Liver (tissue), 9 donors: ENCODE results near the gene NOX1. TPM values are rescaled to one million over a fixed set of nuclear protein-coding genes. Genes with fewer than 3 reads are reported as not detected.
"Not testable (repeated sequence)": the region's sequence is repeated elsewhere in the genome, so short reads cannot be mapped to it uniquely, and the experiment has no call there.

Experiments used
- DNase-seq: peaks from one replicate; pipeline ENCODE4 v3.0.0-alpha.2; 2017; ENCODE audit warnings: low spot score
- H3K27ac ChIP-seq, 2 donors: one replicate each; pipeline ENCODE4 v1.7.0; 2013; ENCODE audit warnings: inconsistent platforms in 2 of 2, low read length in 2 of 2, control low read depth in 1 of 2, low read depth in 1 of 2, mild to moderate bottlenecking in 1 of 2
- H3K27me3 ChIP-seq, 4 donors: one replicate each; pipeline versions ENCODE4 v1.6.1 to v1.7.0; 2013; ENCODE audit warnings: low read length in 3 of 4, inconsistent platforms in 1 of 4, mild to moderate bottlenecking in 1 of 4, moderate library complexity in 1 of 4; ENCODE audit not compliant: control insufficient read depth in 4 of 4, insufficient read depth in 4 of 4
- H3K36me3 ChIP-seq, 4 donors: one replicate each; pipeline versions ENCODE4 v1.6.1 to v1.7.0; 2013; ENCODE audit warnings: low read length in 3 of 4, mild to moderate bottlenecking in 3 of 4, low read depth in 1 of 4, moderate library complexity in 1 of 4; ENCODE audit not compliant: control insufficient read depth in 4 of 4, insufficient read depth in 3 of 4
- H3K4me1 ChIP-seq, 4 donors: one replicate each; pipeline versions ENCODE4 v1.6.1 to v1.7.0; 2013; ENCODE audit warnings: low read length in 3 of 4, mild to moderate bottlenecking in 3 of 4, moderate library complexity in 1 of 4; ENCODE audit not compliant: control insufficient read depth in 4 of 4, insufficient read depth in 4 of 4
- H3K4me3 ChIP-seq, 3 donors: one replicate each; pipeline versions ENCODE4 v1.6.1 to v1.7.0; 2013; ENCODE audit warnings: low read length in 3 of 3, control low read depth in 1 of 3, low read depth in 1 of 3, mild to moderate bottlenecking in 1 of 3
- H3K9ac ChIP-seq, 2 donors: one replicate each; pipeline ENCODE4 v1.7.0; 2013; ENCODE audit warnings: low read length in 2 of 2, mild to moderate bottlenecking in 2 of 2, moderate library complexity in 2 of 2, control low read depth in 1 of 2, low read depth in 1 of 2
- H3K9me3 ChIP-seq, 4 donors: one replicate each; pipeline versions ENCODE4 v1.6.1 to v1.7.0; 2013; ENCODE audit warnings: low read length in 3 of 4; ENCODE audit not compliant: control insufficient read depth in 4 of 4
- ATF3 ChIP-seq: IDR thresholded peaks from 2 replicates; pipeline ENCODE4 v1.6.1; 2016; ENCODE audit warnings: antibody characterized with exemption
- EGR1 ChIP-seq, 2 donors: IDR thresholded peaks; 2 replicates each; pipeline ENCODE4 v1.6.1; 2016 to 2018; ENCODE audit warnings: antibody characterized with exemption in 2 of 2, low read depth in 2 of 2
- FOXA1 ChIP-seq: IDR thresholded peaks from 2 replicates; pipeline ENCODE4 v1.6.1; 2016; ENCODE audit warnings: antibody characterized with exemption
- FOXA2 ChIP-seq: IDR thresholded peaks from 2 replicates; pipeline ENCODE4 v1.6.1; 2016; ENCODE audit warnings: antibody characterized with exemption
- GABPA ChIP-seq, 2 donors: IDR thresholded peaks in 1 of 2; conservative IDR thresholded peaks in 1 of 2; 2 replicates each; pipeline ENCODE4 v1.6.1; 2016; ENCODE audit warnings: antibody characterized with exemption in 2 of 2, mild to moderate bottlenecking in 1 of 2, moderate library complexity in 1 of 2
- HNF4A ChIP-seq, 2 donors: conservative IDR thresholded peaks; 2 replicates each; pipeline ENCODE4 v1.6.1; 2016; ENCODE audit warnings: antibody characterized with exemption in 2 of 2, mild to moderate bottlenecking in 2 of 2
- HNF4G ChIP-seq: IDR thresholded peaks from 2 replicates; pipeline ENCODE4 v1.6.1; 2016; ENCODE audit warnings: antibody characterized with exemption
- JUND ChIP-seq, 2 donors: IDR thresholded peaks; 2 replicates each; pipeline ENCODE4 v1.6.1; 2016; ENCODE audit warnings: antibody characterized with exemption in 2 of 2
- NR2F2 ChIP-seq: IDR thresholded peaks from 2 replicates; pipeline ENCODE4 v1.6.1; 2016; ENCODE audit warnings: antibody characterized with exemption
- RAD21 ChIP-seq, 2 donors: IDR thresholded peaks; 2 replicates each; pipeline ENCODE4 v1.6.1; 2016; ENCODE audit warnings: antibody characterized with exemption in 2 of 2, mild to moderate bottlenecking in 2 of 2
- REST ChIP-seq: IDR thresholded peaks from 2 replicates; pipeline ENCODE4 v1.6.1; 2016; ENCODE audit warnings: antibody characterized with exemption, mild to moderate bottlenecking
- RXRA ChIP-seq, 2 donors: IDR thresholded peaks; 2 replicates each; pipeline ENCODE4 v1.6.1; 2017 to 2018; ENCODE audit warnings: antibody characterized with exemption in 2 of 2, mild to moderate bottlenecking in 1 of 2
- SP1 ChIP-seq: IDR thresholded peaks from 2 replicates; pipeline ENCODE4 v1.6.1; 2018; ENCODE audit warnings: antibody characterized with exemption, mild to moderate bottlenecking
- TAF1 ChIP-seq: conservative IDR thresholded peaks from 2 replicates; pipeline ENCODE4 v1.6.1; 2016; ENCODE audit warnings: antibody characterized with exemption, mild to moderate bottlenecking
- YY1 ChIP-seq: IDR thresholded peaks from 2 replicates; pipeline ENCODE4 v1.6.1; 2016; ENCODE audit warnings: antibody characterized with exemption, mild to moderate bottlenecking
- WGBS: extraction: QIAGEN DNeasy Blood & Tissue Kit; methylation state at CpG from one replicate; pipeline ENCODE4 v1.1.7; 2013; 5-methylcytosine and 5-hydroxymethylcytosine counted together
- polyA plus RNA-seq, 2 donors: library from polyadenylated mRNA; stranded (reverse) in 1 of 2; unstranded in 1 of 2; fragments of 200-250 nt in 1 of 2; fragments of >200 nt in 1 of 2; fragmentation: Nextera tagmentation in 1 of 2; extraction: Ambion mirVana in 1 of 2; gene quantifications; one replicate each; pipeline versions ENCODE4 v1.2.1 to v1.2.3, GENCODE V29; 2013 to 2015
- total RNA-seq, 2 donors: library from RNA; depleted of rRNA; stranded (reverse); fragments of >200 nt; gene quantifications; one replicate each; pipeline ENCODE4 v1.2.3, GENCODE V29; 2014
- TF ChIP-seq, protein P1 (sequence below): fragments of 150-350 bp; IDR thresholded peaks from 2 replicates; pipeline ENCODE4 v1.5.1; 2017; ENCODE audit warnings: improper control_type of control experiment, low read depth, low read length; ENCODE audit not compliant: missing input control
- TF ChIP-seq, protein P2 (sequence below): IDR thresholded peaks from 2 replicates; pipeline ENCODE4 v1.6.1; 2016; ENCODE audit warnings: antibody characterized with exemption
- TF ChIP-seq, protein P3 (sequence below): IDR thresholded peaks from 2 replicates; pipeline ENCODE4 v1.6.1; 2016; ENCODE audit warnings: antibody characterized with exemption
- donor health status: healthy.
- donor health status: healthy.
- donor health status: healthy.
- donor health status: healthy.
- donor health status: healthy.

NOX1 gene
- total and polyA plus RNA-seq, 4 donors, result 0.36 TPM; not detected in 3

- H3K36me3 ChIP-seq, result peaks cover 0 to 2% (median 0%) of the 10 kb centered on the region in 4 donors
- H3K4me3 ChIP-seq, result no peak overlapping the region
- TF ChIP-seq FOXA1, result no peak
- TF ChIP-seq, protein P1, sequence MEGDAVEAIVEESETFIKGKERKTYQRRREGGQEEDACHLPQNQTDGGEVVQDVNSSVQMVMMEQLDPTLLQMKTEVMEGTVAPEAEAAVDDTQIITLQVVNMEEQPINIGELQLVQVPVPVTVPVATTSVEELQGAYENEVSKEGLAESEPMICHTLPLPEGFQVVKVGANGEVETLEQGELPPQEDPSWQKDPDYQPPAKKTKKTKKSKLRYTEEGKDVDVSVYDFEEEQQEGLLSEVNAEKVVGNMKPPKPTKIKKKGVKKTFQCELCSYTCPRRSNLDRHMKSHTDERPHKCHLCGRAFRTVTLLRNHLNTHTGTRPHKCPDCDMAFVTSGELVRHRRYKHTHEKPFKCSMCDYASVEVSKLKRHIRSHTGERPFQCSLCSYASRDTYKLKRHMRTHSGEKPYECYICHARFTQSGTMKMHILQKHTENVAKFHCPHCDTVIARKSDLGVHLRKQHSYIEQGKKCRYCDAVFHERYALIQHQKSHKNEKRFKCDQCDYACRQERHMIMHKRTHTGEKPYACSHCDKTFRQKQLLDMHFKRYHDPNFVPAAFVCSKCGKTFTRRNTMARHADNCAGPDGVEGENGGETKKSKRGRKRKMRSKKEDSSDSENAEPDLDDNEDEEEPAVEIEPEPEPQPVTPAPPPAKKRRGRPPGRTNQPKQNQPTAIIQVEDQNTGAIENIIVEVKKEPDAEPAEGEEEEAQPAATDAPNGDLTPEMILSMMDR, result no peak
- no peak for DNase-seq
- WGBS, result 47% methylated on average over 2 of the region's 2 CpGs
- peaks cover 0 to 1% (median 0%) of the 10 kb centered on the region in 4 donors for H3K9me3 ChIP-seq
- peaks cover 0 to 4% (median 0%) of the 10 kb centered on the region in 4 donors for H3K27me3 ChIP-seq
- H3K4me1 ChIP-seq, result peaks cover 0 to 7% (median 2%) of the 10 kb centered on the region in 4 donors
- no peak overlapping the region for H3K27ac ChIP-seq
- H3K9ac ChIP-seq, result no peak overlapping the region
Measured at GRCh38 chrX:100817340-100817739, 56.8 kb downstream of the NOX1 start.

DNA sequence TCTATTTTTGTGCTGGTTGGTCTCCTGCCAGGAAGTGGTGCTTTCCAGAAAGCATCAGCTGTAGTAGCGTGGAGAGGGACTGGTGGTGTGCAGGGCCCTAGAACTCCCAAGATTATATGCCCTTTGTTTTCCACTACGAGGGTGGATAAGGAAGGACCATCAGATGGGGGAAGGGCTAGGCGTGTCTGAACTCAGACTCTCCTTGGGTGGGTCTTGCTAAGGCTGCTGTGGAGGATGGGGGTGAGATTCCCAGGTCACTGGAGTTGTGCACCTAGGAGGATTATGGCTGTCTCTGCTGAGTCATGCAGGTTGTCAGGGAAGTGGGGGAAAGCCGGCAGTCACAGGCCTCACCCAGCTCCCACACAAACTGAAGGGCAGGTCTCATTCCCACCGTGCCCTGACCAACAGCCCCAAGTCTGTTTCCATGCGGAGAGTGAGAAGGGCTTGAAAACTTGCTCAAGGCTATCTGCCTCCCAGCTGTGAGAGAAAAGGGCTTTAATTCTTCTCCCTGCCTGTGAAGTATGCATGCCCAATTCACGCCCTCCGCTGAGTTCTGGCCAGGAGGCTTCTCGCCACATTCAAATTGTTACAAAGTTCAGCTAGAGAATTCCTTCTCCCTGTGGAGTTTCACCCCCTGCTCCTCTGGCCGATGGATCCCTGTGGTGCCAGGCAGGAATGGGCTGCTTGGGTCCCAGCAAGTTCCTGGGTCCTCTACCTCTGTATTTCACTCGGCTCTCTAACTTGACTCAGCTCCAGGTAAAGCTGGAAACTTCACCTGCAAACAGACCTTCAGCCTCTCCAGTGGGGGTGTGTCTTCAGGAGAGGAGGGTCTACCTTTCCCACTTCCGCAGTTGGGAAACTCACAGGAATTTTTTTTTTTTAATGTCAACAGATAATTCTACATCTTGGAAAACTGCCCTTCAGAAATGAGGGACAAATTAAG is 61.7 kb downstream of the NOX1 start:
- Histone ChIP-seq H3K4me1 (no peaks in the 10 kb centered on the region), H3K27me3 (peaks cover 0 to 4% (median 2%) of the 10 kb centered on the region in 4 donors), H3K9me3 (no peaks in the 10 kb centered on the region), H3K9ac (no peak overlapping the region), H3K36me3 (no peaks in the 10 kb centered on the region), H3K4me3 (no peak overlapping the region), H3K27ac (no peak overlapping the region)
- no peak for DNase-seq
- 44% methylated on average over 12 of the region's 12 CpGs for WGBS
- TF ChIP-seq, protein P1, result no peak
- TF ChIP-seq ATF3, result no peak
- TF ChIP-seq FOXA1, result no peak
- no peak for TF ChIP-seq YY1
- TF ChIP-seq GABPA (IDR thresholded peaks at IDR 0.05 in 1 of 2, conservative IDR thresholded peaks at IDR 0.05 in 1 of 2), result no peak
- TF ChIP-seq NR2F2, result no peak
- no peak for TF ChIP-seq FOXA2
- no peak for TF ChIP-seq REST
- TF ChIP-seq SP1, result no peak
- TF ChIP-seq EGR1 (IDR thresholded peaks at IDR 0.05; ENCODE audit: low read depth in 2 of 2), result no peak
- TF ChIP-seq, protein P2, sequence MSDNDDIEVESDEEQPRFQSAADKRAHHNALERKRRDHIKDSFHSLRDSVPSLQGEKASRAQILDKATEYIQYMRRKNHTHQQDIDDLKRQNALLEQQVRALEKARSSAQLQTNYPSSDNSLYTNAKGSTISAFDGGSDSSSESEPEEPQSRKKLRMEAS, result no peak
- TF ChIP-seq HNF4A (conservative IDR thresholded peaks at IDR 0.05), result no peak
- TF ChIP-seq, protein P3, sequence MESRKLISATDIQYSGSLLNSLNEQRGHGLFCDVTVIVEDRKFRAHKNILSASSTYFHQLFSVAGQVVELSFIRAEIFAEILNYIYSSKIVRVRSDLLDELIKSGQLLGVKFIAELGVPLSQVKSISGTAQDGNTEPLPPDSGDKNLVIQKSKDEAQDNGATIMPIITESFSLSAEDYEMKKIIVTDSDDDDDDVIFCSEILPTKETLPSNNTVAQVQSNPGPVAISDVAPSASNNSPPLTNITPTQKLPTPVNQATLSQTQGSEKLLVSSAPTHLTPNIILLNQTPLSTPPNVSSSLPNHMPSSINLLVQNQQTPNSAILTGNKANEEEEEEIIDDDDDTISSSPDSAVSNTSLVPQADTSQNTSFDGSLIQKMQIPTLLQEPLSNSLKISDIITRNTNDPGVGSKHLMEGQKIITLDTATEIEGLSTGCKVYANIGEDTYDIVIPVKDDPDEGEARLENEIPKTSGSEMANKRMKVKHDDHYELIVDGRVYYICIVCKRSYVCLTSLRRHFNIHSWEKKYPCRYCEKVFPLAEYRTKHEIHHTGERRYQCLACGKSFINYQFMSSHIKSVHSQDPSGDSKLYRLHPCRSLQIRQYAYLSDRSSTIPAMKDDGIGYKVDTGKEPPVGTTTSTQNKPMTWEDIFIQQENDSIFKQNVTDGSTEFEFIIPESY, result no peak
- TF ChIP-seq RAD21 (IDR thresholded peaks at IDR 0.05), result no peak
- no peak for TF ChIP-seq JUND (IDR thresholded peaks at IDR 0.05)
- TF ChIP-seq TAF1, result no peak
- no peak for TF ChIP-seq HNF4G
- no peak for TF ChIP-seq RXRA (IDR thresholded peaks at IDR 0.05)

GRCh38 chrX:100808265-100808664 is 65.9 kb downstream of the NOX1 start:
- H3K4me3 ChIP-seq, result not testable (repeated sequence)

More at GRCh38 chrX:100808265-100808664, 65.9 kb downstream of the NOX1 start:
- H3K9me3 ChIP-seq, H3K36me3 ChIP-seq, DNase-seq, H3K9ac ChIP-seq, H3K27ac ChIP-seq, H3K27me3 ChIP-seq, H3K4me1 ChIP-seq: not testable (repeated sequence)
- WGBS, result 85% methylated on average over 7 of the region's 7 CpGs
